ENCODE data around the gene RNF43.

The RNF43 gene

DNA sequence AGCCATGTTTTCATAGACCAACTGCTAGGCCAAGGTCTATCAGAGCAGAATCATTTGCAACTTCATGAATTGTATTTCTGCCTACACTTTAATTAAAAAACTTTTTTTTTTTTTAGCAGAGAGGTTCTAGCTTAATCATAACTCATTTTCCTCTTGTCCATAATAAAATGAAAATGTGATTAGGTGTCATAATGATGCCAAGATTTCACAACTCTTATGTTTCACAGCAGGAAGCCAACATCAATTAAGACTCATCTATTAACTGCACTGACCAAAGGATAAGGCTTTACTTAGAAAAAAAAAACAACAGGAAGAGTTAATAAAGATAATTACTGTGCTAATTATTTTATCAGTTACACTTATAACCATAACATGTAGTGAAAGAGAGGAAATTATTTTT, 18.9 kb upstream of the RNF43 start:
- TF ChIP-seq, protein P1, sequence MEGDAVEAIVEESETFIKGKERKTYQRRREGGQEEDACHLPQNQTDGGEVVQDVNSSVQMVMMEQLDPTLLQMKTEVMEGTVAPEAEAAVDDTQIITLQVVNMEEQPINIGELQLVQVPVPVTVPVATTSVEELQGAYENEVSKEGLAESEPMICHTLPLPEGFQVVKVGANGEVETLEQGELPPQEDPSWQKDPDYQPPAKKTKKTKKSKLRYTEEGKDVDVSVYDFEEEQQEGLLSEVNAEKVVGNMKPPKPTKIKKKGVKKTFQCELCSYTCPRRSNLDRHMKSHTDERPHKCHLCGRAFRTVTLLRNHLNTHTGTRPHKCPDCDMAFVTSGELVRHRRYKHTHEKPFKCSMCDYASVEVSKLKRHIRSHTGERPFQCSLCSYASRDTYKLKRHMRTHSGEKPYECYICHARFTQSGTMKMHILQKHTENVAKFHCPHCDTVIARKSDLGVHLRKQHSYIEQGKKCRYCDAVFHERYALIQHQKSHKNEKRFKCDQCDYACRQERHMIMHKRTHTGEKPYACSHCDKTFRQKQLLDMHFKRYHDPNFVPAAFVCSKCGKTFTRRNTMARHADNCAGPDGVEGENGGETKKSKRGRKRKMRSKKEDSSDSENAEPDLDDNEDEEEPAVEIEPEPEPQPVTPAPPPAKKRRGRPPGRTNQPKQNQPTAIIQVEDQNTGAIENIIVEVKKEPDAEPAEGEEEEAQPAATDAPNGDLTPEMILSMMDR (conservative IDR thresholded peaks at IDR 0.05; ENCODE audit: low read depth, low read length): no peak
- no peak overlapping the region for H3K4me3 ChIP-seq (ENCODE audit: low read depth, low read length)
- no peak for DNase-seq (ENCODE audit: low read depth)

DNA sequence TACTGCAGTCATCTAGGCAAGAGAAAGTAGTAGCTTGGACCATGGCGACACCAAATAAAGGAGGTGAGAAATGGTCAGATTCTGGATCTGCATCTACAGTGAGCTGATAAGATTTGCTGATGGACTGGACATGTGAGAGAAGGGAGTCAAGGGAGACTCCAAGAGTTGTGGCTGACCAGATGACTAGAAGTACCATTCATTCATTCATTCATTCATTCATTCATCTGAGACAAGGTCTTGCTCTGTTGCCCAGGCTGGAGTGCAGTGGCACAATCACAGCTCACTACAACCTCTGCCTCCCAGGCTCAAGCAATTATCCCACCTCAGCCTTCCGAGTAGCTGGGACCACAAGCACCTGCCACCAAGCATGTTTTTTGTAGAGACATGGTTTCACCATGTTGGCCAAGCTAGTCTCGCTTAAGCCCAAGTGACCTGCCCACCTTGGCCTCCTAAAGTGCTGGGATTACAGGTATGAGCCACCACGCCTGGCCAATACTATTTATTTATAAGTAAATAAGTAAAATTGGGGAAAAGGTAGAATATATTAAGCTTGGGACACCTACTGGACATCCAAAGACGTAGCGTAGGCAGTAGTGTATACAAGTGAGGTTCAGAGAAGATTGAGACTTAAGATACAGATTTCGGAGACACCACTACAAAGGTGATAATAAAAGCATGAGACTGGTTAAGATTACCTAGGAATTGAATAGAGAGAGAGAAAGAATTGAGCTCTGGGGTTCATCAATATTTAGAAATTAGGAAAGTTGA, 15.7 kb upstream of the RNF43 start:
- TF ChIP-seq, protein P1 (conservative IDR thresholded peaks at IDR 0.05; ENCODE audit: low read depth, low read length): peak; percentile 10
- peak; percentile 2 for DNase-seq (ENCODE audit: low read depth)
- H3K4me3 ChIP-seq (ENCODE audit: low read depth, low read length): no peak overlapping the region

DNA sequence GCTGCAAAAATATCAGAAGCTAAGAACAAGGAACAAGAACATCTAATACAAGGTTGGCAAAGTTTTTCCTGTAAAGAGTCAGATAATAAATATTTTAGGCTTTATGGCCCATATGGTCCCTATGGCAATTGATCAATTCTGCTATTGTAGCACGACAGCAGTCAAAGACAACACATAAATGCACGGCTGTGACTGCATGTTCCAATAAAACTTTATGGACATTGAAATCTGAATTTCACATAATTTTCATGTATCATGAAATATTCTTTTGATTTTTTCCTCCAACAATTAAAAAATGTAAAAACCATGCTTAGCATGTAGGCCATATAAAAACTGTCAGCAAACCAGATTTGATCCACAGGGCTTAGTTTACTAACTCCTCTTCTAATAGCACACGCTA, 10.5 kb upstream of the RNF43 start:
- no peak for DNase-seq (ENCODE audit: low read depth)
- TF ChIP-seq, protein P1 (conservative IDR thresholded peaks at IDR 0.05; ENCODE audit: low read depth, low read length): no peak

DNA sequence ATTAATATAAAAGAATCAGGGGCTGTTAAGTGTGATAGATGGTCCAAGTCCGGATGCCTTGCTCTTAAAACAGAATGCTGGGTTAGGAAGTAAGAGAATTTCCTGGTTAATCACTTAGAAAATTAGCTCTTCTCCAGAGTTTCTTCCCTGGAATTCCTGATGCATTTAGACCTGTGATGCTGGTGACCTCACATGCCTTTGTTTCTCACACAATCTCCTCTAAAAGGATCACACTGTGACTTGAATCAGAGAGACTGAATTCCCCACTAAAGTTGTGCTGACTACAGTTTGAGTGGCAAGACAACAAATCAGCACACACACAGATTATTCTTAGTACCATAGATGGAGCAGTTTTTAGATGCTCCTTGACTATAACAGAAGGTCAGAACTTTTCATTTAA, 4.4 kb upstream of the RNF43 start:
- TF ChIP-seq, protein P1 (conservative IDR thresholded peaks at IDR 0.05; ENCODE audit: low read depth, low read length): no peak
- DNase-seq (ENCODE audit: low read depth): no peak

More for the DNA sequence above, 10.5 kb upstream of the RNF43 start:
- no peak overlapping the region for H3K4me3 ChIP-seq (ENCODE audit: low read depth, low read length)

DNA sequence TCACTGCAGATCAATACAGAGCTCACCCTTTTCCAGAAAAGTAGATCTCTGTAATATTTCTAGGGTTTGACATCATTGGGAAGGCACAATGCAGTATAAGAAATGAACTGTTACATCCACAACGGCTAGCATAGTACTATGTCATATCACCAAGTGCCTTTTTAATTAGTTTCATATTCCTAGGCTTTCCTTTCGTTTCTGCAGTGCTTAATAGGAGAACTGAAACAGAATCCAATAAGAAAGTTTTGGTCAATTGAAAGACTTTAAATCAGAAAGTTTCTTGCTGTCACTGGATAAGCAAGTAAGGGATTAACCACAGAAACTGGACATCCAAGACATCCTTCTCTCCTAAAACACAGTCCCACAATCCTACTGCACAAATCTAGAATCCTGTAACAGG, 3.5 kb upstream of the RNF43 start:
- DNase-seq (ENCODE audit: low read depth): no peak
- no peak overlapping the region for H3K4me3 ChIP-seq (ENCODE audit: low read depth, low read length)
- TF ChIP-seq, protein P1 (conservative IDR thresholded peaks at IDR 0.05; ENCODE audit: low read depth, low read length): no peak

More for the DNA sequence above, 4.4 kb upstream of the RNF43 start:
- no peak overlapping the region for H3K4me3 ChIP-seq (ENCODE audit: low read depth, low read length)

DNA sequence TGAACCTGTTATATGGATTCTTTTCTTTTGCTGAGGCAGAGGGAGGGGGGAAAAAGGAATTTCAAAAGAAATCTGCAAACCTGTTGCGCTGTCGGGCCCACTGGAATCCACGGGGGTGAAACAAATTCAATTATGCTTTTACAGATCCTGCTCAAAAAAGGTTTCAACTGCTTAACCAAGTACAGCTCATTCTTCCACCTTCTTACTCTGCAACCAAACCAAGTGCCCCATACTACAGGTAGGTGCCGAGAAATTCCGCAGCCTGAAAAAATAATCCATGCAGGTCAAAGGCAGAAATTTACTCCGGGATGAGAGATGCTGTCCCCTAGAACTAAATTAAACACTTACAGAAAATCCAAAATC, 416 bp downstream of the RNF43 start:
- no peak for DNase-seq (ENCODE audit: low read depth)
- H3K4me3 ChIP-seq (ENCODE audit: low read depth, low read length): no peak overlapping the region
- TF ChIP-seq, protein P1 (conservative IDR thresholded peaks at IDR 0.05; ENCODE audit: low read depth, low read length): no peak

DNA sequence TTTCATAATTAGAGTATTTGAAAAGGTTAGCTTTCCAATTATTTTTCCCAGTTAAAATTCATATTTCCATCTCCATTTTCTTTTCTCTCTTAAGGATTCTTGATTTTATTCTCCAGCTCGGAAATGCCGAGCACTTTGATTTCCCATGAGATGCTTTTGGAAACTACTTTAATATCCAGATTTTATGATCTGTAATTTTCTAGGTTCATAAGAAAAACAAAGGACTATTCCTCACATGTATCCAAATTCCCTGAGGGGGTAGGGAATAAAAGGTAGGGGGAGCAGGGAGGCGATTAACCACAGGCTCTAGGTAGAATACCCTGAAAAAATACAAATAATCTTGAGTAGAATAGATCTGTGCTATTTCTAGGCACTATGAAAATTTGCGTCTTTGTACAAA, 938 bp downstream of the RNF43 start:
- TF ChIP-seq, protein P1 (conservative IDR thresholded peaks at IDR 0.05; ENCODE audit: low read depth, low read length): no peak
- no peak overlapping the region for H3K4me3 ChIP-seq (ENCODE audit: low read depth, low read length)
- DNase-seq (ENCODE audit: low read depth): no peak
